HEK293 (cell line): ENCODE results near the gene SLC35F5.
A peak's percentile ranks its signal among the peaks of the same experiment; 100 is the strongest.

Source experiments
- CTCF ChIA-PET: fragments of 350-600 bp; formaldehyde crosslinking; extraction: SDS; loops from one replicate; lab custom pipeline; 2021; ENCODE audit warnings: antibody characterized with exemption; lab: Yijun Ruan, JAX
- POLR2A ChIA-PET: fragments of 300-600 bp; formaldehyde crosslinking; extraction: SDS; loops from one replicate; lab custom pipeline; 2020; ENCODE audit warnings: antibody characterized with exemption, inconsistent platforms; lab: Yijun Ruan, JAX
- H3K27ac ChIP-seq: fragments of 200-500 bp; sonication (Bioruptor generic); 2 replicates; pipeline ENCODE4 v1.5.1; 2014; ENCODE audit warnings: low read depth, low read length, control low read depth, inconsistent platforms; ENCODE audit errors: extremely low read depth
- H3K36me3 ChIP-seq, 2 experiments: fragments of 200-500 bp in 1 of 2; sonication (Bioruptor generic) in 1 of 2; 1 replicate in 1 of 2; 2 replicates in 1 of 2; pipeline ENCODE4 v1.5.1; 2014 to 2017; ENCODE audit warnings: inconsistent platforms in 2 of 2, low read length in 2 of 2; ENCODE audit not compliant: control insufficient read depth in 2 of 2, insufficient read depth in 1 of 2
- H3K4me1 ChIP-seq: fragments of 200-500 bp; sonication (Bioruptor generic); 2 replicates; pipeline ENCODE4 v1.5.1; 2014; ENCODE audit warnings: mild to moderate bottlenecking, low read length, inconsistent platforms; ENCODE audit not compliant: control insufficient read depth, insufficient read depth
- H3K4me3 ChIP-seq: 2 replicates; pipeline ENCODE4 v1.5.1; 2011; ENCODE audit warnings: low read depth, mild to moderate bottlenecking, control low read depth, low read length, moderate library complexity
- H3K9me3 ChIP-seq: fragments of 200-500 bp; sonication (Bioruptor generic); 2 replicates; pipeline ENCODE4 v1.5.1; 2014; ENCODE audit warnings: low read depth, low read length, inconsistent platforms; ENCODE audit not compliant: control insufficient read depth, insufficient read depth
- ATF2 ChIP-seq: fragments of 450-650 bp; formaldehyde crosslinking; IDR thresholded peaks from 2 replicates; pipeline ENCODE4 v1.5.1; 2016; ENCODE audit warnings: missing biosample characterization, missing genetic modification characterization, low read depth
- MYNN ChIP-seq: fragments of 450-650 bp; formaldehyde crosslinking; IDR thresholded peaks from 2 replicates; pipeline ENCODE4 v1.5.1; 2016; ENCODE audit warnings: missing biosample characterization, missing genetic modification characterization, borderline replicate concordance
- TSHZ1 ChIP-seq: fragments of 450-650 bp; formaldehyde crosslinking; IDR thresholded peaks from 2 replicates; pipeline ENCODE4 v1.5.1; 2016; ENCODE audit warnings: missing biosample characterization, missing genetic modification characterization, borderline replicate concordance
- ZNF2 ChIP-seq: fragments of 450-650 bp; formaldehyde crosslinking; IDR thresholded peaks from 2 replicates; pipeline ENCODE4 v1.5.1; 2016; ENCODE audit warnings: missing biosample characterization, missing genetic modification characterization
- ZNF37A ChIP-seq: fragments of 450-650 bp; IDR thresholded peaks from 2 replicates; pipeline ENCODE4 v1.5.1; 2018; ENCODE audit warnings: missing biosample characterization, missing genetic modification characterization
- ZNF404 ChIP-seq: fragments of 450-650 bp; formaldehyde crosslinking; IDR thresholded peaks from 2 replicates; pipeline ENCODE4 v1.5.1; 2017; ENCODE audit warnings: missing biosample characterization, missing genetic modification characterization
- ZNF423 ChIP-seq: fragments of 450-650 bp; formaldehyde crosslinking; IDR thresholded peaks from 2 replicates; pipeline ENCODE4 v1.5.1; 2016; ENCODE audit warnings: missing biosample characterization, missing genetic modification characterization
- ZNF513 ChIP-seq: fragments of 450-650 bp; IDR thresholded peaks from 2 replicates; pipeline ENCODE4 v1.5.1; 2018; ENCODE audit warnings: missing biosample characterization, missing genetic modification characterization
- ZNF549 ChIP-seq: fragments of 450-650 bp; IDR thresholded peaks from 2 replicates; pipeline ENCODE4 v1.5.1; 2018; ENCODE audit warnings: missing biosample characterization, missing genetic modification characterization, mild to moderate bottlenecking, inconsistent platforms, moderate library complexity
- ZNF624 ChIP-seq: fragments of 450-650 bp; formaldehyde crosslinking; IDR thresholded peaks from 2 replicates; pipeline ENCODE4 v1.5.1; 2017; ENCODE audit warnings: missing biosample characterization, missing genetic modification characterization
- ZNF660 ChIP-seq: fragments of 450-650 bp; IDR thresholded peaks from 2 replicates; pipeline ENCODE4 v1.5.1; 2018; ENCODE audit warnings: missing biosample characterization, mild to moderate bottlenecking, missing genetic modification characterization
- TF ChIP-seq, protein P1 (sequence below): sonication (generic); formaldehyde crosslinking; IDR thresholded peaks from 2 replicates; pipeline ENCODE4 v1.8.1; 2022; ENCODE audit warnings: mild to moderate bottlenecking, moderate library complexity, missing genetic modification reagents
- TF ChIP-seq, protein P2 (sequence below): fragments of 450-650 bp; formaldehyde crosslinking; IDR thresholded peaks from 2 replicates; pipeline ENCODE4 v1.5.1; 2016; ENCODE audit warnings: missing biosample characterization, missing genetic modification characterization
- TF ChIP-seq, protein P3 (sequence below): fragments of 450-650 bp; formaldehyde crosslinking; IDR thresholded peaks from 2 replicates; pipeline ENCODE4 v1.5.1; 2016; ENCODE audit warnings: missing biosample characterization, missing genetic modification characterization

Gene SLC35F5

DNA sequence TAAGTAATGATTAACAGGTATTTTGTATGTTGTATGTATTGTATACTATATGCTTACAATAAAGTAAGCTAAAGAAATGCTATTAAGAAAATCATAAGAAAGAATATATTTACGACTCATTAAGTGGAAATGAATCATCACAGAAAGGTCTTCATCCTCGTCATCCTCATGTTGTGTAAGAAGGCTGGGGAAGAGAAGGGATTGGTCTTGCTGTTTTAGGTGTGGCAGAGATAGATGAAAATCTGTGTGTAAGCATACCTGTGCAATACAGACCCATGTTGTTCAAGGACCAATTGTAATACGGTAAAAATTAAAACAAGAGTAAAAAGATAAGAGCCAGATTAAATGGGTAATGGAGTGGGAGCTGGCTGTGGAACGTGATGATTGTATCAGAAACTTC lies 16.6 kb downstream of the SLC35F5 start:
- no peaks in the 10 kb centered on the region for H3K4me1 ChIP-seq
- ChIA-PET CTCF (interaction anchor here (0.9 kb wide), 1 partner anchor 17 kb away, joined by 4 read pairs; no protein-coding TSS in a partner anchor), POLR2A (interaction anchor here (1.2 kb wide), 1 partner anchor 17 kb away, joined by 5 read pairs; the partner anchor contains the start of gene SLC35F5)
- no peak overlapping the region for H3K4me3 ChIP-seq
- H3K36me3 ChIP-seq, result peaks cover 40 to 70% of the 10 kb centered on the region in 2 experiments
- no peak overlapping the region for H3K27ac ChIP-seq
- TF ChIP-seq ZNF423 (tag by site-specific recombination) (no peak), ZNF513 (peak; percentile 30; the same call in 1 of the 2 replicates)
- no peaks in the 10 kb centered on the region for H3K9me3 ChIP-seq

DNA sequence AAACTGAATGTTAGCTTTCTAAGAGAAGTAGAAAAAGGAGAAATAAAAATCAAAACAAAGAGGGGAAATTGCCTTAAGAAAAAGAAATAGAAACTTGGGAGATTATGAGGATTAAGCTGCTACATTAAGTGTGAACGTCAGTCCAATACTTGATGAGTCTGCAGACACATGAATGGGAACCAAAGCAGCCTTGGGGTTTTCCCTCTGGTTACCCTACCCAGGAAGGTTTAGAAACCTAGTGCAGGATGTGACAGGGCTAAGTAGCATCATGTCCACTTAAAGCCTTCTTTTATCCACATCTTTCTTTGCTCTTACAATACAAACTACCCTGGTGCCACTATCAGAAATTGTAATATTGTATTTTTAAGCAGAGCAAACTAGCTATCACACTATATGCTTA lies 22.3 kb downstream of the SLC35F5 start:
- Histone ChIP-seq H3K36me3 (peaks cover 13 to 47% of the 10 kb centered on the region in 2 experiments), H3K4me3 (no peak overlapping the region), H3K9me3 (no peaks in the 10 kb centered on the region), H3K27ac (no peak overlapping the region), H3K4me1 (no peaks in the 10 kb centered on the region)
- TF ChIP-seq, protein P1, sequence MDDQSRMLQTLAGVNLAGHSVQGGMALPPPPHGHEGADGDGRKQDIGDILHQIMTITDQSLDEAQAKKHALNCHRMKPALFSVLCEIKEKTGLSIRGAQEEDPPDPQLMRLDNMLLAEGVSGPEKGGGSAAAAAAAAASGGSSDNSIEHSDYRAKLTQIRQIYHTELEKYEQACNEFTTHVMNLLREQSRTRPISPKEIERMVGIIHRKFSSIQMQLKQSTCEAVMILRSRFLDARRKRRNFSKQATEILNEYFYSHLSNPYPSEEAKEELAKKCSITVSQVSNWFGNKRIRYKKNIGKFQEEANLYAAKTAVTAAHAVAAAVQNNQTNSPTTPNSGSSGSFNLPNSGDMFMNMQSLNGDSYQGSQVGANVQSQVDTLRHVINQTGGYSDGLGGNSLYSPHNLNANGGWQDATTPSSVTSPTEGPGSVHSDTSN (CRISPR knock-in tag), result no peak
- no peak for TF ChIP-seq ZNF660
- TF ChIP-seq ZNF513, result no peak
- no peak for TF ChIP-seq TSHZ1 (tag by site-specific recombination)
- no peak for TF ChIP-seq ZNF404 (tag by site-specific recombination)
- TF ChIP-seq, protein P2, sequence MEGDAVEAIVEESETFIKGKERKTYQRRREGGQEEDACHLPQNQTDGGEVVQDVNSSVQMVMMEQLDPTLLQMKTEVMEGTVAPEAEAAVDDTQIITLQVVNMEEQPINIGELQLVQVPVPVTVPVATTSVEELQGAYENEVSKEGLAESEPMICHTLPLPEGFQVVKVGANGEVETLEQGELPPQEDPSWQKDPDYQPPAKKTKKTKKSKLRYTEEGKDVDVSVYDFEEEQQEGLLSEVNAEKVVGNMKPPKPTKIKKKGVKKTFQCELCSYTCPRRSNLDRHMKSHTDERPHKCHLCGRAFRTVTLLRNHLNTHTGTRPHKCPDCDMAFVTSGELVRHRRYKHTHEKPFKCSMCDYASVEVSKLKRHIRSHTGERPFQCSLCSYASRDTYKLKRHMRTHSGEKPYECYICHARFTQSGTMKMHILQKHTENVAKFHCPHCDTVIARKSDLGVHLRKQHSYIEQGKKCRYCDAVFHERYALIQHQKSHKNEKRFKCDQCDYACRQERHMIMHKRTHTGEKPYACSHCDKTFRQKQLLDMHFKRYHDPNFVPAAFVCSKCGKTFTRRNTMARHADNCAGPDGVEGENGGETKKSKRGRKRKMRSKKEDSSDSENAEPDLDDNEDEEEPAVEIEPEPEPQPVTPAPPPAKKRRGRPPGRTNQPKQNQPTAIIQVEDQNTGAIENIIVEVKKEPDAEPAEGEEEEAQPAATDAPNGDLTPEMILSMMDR (tag by site-specific recombination), result no peak
- TF ChIP-seq ZNF624 (tag by site-specific recombination), result no peak
- no peak for TF ChIP-seq ATF2 (tag by site-specific recombination)
- no peak for TF ChIP-seq ZNF2 (tag by site-specific recombination)
- TF ChIP-seq ZNF37A (tag by site-specific recombination), result no peak
- no peak for TF ChIP-seq MYNN
- TF ChIP-seq, protein P3, sequence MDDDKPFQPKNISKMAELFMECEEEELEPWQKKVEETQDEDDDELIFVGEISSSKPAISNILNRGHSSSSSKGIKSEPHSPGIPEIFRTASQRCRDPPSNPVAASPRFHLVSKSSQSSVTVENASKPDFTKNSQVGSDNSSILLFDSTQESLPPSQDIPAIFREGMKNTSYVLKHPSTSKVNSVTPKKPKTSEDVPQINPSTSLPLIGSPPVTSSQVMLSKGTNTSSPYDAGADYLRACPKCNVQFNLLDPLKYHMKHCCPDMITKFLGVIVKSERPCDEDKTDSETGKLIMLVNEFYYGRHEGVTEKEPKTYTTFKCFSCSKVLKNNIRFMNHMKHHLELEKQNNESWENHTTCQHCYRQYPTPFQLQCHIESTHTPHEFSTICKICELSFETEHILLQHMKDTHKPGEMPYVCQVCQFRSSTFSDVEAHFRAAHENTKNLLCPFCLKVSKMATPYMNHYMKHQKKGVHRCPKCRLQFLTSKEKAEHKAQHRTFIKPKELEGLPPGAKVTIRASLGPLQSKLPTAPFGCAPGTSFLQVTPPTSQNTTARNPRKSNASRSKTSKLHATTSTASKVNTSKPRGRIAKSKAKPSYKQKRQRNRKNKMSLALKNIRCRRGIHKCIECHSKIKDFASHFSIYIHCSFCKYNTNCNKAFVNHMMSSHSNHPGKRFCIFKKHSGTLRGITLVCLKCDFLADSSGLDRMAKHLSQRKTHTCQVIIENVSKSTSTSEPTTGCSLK (tag by site-specific recombination), result no peak
- no peak for TF ChIP-seq ZNF549
- ChIA-PET CTCF (interaction anchor here (1.0 kb wide), 1 partner anchor 13 kb away, joined by 3 read pairs; no protein-coding TSS in a partner anchor), POLR2A (no interaction called here)
